GM19468 (cell line): Measurements from ENCODE around the gene SWAP70.
"Not testable (repeated sequence)": the region's sequence is repeated elsewhere in the genome, so short reads cannot be mapped to it uniquely, and the experiment has no call there.

Experiments used
- ATAC-seq: cut with Tn5 transposase; IDR thresholded peaks from one replicate; pipeline ENCODE4 v1.9.1; 2021; ENCODE audit warnings: mild to moderate bottlenecking, moderate library complexity, moderate number of reproducible peaks; ENCODE audit not compliant: unreplicated experiment; ENCODE audit errors: extremely low read depth

Gene SWAP70

DNA sequence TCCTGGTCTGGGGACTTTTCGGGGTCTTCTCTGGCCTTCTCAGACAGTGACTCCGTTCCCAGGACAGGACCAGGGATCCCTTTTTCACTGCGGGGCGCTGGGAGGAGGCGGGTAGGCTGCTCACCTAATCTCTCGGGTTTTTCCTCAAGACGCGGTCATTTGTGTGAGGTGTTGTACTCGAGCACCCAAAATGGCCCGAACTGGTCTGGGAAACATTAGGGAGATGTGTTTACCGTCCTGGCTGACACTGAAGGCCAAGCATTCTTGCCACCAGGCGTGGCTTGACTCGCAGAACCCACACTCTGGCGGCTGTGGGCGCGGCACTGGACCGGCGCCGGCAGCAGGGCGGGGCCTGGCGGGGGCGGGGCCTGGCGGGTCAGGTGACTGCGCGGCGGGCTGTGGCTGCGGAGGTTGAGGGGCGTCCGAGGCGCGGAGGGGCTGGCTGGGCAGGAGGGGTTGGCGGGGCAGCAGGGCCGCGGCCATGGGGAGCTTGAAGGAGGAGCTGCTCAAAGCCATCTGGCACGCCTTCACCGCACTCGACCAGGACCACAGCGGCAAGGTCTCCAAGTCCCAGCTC lies at the start of gene SWAP70:
TSS of gene SWAP70 (plus strand) at position 379 of the 577 bp plus-strand sequence. CDS start at position 482, 103 bp downstream.
- peak; percentile 73 for ATAC-seq

DNA sequence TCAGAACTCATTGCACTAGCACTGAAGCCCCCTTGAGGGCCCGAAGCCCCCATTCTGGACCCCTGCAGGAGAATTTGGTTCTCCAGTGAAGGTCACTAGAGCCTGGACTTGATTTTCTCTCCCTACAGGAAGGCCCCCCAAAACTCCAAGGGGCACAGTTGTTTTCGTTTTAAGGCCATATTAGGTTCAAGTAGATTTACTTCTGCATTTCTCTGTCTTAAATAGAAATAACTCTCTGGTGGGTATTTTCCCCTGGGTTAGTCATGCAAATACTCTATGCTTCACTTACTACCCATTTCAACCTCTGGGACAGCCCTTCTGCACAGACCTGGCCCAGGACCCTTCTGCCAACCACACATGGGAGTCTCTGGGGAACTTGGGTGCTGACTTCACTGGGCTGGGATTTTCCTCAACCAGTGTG lies 48.8 kb upstream of the SWAP70 start:
- ATAC-seq = peak; percentile 22

DNA sequence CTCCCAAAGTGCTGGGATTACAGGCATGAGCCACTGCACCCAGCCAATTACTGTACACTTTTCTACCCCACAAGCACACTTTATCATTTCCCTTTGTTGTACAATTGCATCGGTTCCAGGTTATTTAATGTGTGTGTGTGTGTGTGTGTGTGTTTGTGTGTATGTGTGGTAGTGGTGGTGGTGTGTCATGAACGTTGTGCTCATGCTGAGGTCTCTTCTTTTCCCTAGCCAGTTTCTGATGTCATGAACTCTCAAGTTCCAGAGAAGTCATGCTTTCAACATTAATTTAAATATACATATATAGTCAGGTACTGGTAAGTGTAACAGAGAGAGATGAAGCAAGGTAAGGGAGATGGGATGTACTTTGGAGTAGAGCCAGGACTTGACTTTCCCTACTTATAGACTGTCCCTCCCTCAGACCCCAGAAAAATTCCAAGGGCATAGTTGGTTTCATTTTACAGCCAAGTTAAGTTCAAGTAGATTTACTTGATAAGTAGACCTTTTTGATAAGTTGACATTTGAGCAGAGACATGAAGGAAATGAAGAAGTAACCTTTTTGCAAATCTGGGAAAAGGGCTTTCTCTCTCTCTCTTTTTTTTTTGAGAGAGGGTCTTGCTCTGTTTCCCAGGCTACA lies 47.7 kb upstream of the SWAP70 start:
- no peak for ATAC-seq

DNA sequence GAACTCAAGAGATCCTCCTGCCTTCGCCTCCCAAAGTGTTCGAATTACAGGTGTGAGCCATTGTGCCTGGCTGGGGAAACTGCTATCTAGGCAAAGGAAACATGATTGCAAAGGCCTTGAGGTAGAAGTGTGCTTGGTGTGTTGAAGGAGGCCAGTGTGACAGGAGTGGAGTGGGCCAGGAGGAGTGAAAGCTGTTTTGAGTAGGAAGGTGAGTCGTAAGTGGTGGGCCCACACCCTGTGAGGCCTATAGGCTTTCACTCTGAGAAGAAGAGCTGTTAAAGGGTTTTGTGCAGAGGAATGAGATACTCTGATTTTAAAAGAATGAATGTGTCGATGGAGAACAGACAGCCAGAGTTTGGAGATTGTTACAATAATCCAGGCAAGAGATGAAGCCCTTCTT lies 47.0 kb upstream of the SWAP70 start:
- no peak for ATAC-seq

DNA sequence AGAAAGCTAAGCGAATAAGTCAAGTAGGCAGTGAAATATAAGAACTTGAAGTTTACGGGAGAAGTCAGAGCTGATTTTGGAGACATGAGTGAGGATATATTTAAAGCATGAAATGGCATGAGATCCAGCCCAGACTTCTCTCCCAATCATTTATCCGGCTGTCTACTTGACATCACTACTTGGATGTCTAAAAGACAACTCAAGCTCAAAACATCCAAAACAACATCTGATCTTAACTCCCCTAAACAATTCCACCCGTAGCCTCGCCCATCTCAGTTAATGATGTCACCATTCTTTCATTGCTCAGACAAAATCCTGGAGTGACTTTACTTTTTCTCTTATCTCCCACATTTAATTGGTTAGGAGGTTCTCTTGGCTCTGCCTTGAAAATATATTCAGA lies 45.9 kb upstream of the SWAP70 start:
- no peak for ATAC-seq

DNA sequence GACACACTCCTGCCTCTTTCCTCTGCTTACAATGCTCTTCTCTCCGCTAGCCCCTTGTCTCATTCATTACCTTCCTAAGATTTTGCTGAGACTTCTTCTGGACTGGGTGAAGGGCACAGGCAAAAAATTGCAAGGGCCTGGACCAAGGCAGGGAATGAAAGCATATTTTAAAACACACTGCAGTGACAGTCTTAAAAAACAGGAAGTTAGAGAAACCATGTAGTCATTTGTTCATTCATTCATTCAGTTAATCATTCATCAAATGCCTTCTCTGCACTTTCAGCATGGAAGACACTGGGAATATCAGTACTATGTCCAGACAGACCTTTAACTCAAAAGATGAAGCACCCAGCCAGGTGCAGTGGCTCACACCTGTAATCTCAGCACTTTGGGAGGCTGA lies 44.9 kb upstream of the SWAP70 start:
- ATAC-seq = no peak

DNA sequence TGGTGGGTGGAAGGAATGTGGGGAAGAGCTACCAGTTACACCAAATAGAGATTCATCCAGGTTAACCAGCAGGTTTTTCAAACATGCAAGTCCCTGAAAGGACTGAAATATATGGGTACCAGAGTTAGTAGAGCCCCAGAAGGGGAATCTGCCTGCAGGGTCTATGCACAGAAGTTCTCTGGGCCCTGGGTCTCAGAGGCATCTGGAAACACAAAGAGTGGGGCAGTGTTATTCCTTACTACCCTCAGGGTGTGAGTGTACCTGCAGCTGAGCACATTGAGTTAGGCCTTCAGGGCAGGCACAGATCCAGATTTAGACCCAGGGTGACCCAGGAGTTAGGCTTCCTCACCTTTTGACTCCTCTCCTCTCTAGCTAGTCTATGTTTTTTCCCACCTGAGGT lies 43.9 kb upstream of the SWAP70 start:
- ATAC-seq = no peak

DNA sequence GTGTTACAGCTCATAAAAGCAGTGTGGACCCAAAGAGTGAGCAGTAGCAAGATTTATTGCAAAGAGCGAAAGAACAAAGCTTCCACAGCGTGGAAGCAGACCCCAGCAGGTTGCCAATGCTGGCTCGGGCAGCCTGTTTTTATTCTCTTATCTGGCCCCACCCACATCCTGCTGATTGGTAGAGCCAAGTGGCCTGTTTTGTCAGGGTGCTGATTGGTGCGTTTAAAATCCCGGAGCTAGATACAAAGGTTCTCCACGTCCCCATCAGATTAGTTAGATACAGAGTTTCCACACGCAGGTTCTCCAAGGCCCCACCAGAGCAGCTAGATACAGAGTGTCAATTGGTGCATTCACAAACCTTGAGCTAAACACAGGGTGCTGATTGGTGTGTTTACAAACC lies 41.5 kb upstream of the SWAP70 start:
- ATAC-seq = not testable (repeated sequence)

DNA sequence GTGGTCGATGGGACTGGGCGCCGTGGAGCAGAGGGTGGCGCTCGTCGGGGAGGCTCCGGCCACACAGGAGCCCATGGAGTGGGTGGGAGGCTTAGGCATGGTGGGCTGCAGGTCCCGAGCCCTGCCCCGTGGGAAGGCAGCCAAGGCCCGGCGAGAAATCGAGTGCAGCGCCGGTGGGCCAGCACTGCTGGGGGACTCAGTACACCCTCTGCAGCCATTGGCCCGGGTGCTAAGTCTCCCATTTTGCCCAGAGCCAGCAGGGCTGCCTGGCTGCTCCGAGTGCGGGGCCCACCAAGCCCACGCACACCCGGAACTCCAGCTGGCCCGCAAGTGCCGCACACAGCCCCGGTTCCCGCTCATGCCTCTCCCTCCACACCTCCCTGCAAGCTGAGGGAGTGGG lies 40.8 kb upstream of the SWAP70 start:
- not testable (repeated sequence) for ATAC-seq

DNA sequence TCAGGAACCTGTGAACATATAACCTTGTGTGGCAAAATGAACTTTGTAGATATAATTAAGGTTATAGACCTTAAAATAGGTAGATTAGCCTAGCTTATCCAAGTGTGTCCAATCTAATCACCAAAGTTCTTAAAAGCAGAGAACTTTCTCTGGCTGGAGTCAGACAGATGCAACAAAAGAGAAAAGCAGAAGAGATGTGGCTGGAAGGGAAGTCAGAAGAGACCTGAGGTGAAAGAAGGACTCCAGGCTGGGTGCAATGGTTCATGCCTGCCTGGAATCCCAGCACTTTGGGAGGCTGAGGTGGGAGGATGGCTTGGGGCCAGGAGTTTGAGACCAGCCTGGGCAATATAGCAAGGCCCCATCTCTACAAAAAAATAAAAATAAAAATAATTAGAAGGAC lies 39.4 kb upstream of the SWAP70 start:
- ATAC-seq = no peak

DNA sequence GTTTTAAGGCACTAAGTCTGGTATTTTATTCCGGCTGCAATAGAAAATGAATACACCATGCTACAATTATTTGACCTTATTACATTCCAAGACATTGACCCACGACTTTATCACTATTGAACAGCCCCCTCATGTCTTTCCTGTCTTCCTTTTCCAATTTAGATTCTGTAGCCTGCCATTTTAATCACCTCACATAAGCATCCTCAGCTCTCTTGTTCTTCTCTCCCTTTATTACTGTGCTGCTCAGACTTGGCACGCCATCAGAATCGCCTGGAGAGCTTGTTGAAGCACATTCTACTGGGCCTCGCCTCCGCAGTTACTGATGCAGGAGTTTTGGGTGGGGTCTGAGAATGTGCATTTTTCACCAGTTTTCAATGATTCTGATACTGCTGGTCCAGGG lies 38.7 kb upstream of the SWAP70 start:
- no peak for ATAC-seq

DNA sequence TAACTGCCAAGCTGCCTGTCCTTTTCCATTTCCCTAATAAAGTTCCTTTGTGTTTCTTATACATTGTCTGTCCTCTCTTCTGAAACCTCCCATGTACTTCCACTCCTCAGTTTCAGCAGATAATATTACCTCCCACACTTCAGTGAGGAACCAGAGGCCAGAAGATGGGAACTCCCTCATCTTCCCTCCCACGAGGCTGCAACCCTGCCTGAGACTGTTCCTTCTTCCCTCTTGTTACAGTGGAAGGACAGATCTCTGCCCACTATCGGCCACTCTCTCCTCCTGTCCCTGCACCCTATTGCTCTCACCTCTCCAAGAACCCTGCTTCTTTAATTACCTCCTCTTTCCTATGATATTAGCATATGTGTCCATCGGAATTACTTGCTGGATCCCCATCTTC lies 38.1 kb upstream of the SWAP70 start:
- no peak for ATAC-seq

DNA sequence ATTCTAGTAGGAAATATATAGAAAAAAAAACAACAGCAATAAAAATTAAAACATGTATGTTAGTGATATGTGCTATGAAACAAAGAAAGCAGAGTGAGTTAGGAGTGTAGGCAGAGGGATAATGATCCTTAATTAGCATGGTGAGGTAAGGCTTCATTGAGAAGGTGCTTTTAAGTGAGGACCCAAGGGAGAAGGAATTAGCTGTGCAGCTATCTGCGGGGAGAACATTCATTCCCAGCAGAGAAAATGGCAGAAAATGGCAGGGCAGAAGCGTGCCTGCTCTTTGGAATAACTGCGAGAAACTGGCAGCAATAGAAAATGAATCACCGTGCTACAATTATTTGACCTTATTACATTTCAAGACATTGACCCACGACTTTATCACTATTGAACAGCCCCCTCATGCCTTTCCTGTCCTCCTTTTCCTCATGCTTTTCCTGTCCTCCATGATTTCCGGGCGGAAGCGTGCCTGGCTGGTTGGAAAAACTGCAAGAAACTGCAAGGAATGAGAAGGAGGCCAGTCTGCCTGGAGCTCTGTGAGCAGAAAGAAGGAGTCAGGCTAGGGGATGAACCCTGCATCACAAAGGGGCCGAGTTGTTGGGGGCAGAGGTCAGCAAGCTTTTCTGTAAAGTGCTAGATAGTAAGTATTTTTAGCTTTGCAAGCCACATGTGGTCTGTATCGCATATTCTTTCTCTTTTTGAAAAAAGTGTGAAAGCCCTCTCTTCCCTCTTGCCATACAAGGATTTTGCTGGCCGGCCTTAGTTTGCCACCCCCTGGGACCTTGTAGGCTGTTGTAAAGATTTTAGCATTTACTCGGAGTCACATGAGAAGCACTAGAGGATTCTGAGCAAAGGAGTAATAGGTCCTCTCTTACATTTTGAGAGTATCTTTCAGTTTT lies 37.1 kb upstream of the SWAP70 start:
- ATAC-seq = no peak

DNA sequence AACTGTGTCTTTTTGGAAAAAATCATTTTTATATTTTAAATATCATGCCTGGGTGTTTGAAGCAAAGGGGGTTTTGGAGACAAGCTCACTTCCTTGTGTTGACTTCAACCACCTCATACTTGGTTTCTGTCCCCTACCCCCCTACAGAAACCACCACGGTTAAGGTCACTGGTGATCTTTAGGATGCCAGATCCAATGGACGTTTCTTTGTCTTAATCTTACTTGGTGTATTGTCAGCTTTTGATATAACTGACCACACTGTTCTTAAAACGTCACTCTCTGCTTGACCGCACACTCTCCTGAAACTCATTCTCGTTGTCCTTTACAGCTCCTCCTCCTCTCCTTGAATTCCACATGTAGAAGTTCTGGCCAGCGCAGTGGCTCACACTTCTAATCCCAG lies 34.8 kb upstream of the SWAP70 start:
- ATAC-seq = no peak

DNA sequence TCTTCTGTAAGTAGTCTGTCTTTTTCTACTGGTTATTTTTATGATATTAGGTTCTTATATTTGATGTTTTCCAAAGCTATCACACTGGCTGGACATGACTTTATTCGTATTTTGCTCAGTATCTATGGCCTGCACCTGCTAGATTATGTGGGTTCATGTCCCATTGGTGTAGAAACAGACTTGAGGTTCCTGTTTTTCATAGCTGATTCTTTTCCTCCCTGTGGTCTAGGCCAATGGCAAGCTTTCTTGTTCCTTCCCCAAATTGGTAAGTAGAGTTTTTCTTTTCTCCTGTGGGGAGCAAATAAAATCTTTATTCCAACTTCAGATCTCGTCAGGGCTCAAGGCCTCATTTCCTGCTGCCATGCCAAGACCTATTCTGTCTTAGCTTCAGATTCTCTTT lies 30.2 kb upstream of the SWAP70 start:
- ATAC-seq = no peak

DNA sequence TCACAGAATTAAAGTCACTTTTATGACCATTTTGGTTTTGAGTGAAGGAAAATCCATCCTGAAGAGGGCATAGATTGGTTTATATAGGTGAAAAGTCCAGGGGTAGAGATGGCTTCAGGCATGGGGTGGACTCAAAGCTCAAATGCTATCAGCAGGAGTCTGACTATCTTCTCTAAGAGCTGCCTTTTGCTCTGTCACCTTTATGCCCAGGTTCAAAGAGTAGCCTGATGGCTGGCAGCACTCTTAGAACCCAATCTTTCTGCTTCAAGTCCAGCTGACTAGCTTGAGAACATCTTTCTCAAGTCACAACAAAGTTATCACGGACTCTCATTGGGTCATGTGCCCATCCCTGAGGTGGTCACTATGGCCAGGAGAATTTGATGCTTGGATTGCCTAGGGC lies 27.2 kb upstream of the SWAP70 start:
- ATAC-seq = no peak

DNA sequence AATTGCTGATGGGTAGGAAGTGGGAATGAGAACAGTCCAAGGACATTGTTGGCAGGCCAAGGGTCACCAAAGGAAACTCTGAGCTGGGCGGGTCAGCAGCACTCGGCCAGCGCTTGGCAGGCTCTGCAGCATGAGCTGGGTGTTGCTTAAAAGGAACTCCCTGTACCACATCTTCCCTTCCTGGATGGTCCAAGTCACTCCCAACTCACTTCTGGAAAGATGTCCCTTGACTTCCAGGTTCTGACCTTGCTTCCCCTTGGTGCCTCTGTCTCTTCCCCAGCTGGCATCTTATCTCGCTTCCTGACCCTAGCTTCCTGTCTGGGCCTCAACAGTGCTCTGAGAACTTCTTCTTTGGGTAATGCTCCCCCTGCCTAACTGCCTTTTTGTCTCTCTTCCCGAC lies 24.8 kb upstream of the SWAP70 start:
- ATAC-seq = no peak

DNA sequence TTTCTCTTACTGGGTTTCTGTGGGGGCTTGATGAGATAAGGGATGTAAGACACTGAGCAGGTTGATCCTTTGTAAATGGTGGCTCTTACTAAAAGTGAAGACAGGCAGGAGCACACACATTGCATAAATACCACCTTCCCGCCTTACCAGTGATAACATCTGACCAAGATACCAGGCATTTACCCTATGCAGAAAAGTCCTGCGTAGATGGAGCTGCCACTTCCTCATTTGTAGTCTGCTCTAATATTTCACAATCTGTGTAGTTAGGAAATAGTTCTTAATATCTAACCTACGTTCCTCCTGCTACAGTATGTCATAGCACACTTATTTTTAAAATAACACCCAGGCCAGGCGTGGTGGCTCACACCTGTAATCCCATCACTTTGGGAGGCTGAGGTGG lies 23.9 kb upstream of the SWAP70 start:
- no peak for ATAC-seq

DNA sequence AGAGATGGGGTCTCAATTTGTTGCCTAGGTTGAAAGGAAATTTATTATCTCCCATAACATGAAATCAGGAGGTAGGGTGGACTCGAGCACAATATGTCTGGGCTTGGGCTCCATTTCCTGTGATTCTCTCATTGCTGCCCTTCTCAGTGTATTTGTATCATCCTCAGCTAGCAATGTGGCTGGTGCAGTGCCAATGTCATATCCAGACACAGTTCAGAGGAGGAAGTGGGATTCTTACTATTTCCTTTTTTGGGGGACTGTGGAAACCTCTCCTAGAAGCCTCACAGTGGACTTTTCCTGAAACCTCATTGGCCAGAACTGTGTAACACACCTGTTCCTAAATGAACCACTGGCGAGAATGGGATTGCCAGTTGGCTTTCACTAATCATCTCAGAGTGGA lies 21.0 kb upstream of the SWAP70 start:
- ATAC-seq = no peak

DNA sequence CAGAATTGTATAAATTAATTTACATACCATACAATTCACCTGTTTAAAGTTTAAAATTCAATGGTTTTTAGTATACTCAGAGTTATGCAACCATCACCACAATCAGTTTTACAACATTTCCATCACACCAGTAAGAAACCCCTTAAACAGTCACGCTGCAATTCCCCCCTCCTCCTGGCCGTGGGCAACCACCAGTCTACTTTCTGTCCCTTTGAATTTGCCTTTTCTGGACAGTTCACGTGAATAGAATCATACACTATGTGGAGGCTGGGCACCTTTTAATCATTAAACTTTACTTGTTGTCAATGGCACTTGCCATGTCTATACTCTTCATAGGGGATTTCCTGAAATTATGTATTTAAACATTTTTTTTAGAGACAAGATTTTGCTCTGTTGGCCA lies 20.1 kb upstream of the SWAP70 start:
- ATAC-seq = peak; percentile 69

DNA sequence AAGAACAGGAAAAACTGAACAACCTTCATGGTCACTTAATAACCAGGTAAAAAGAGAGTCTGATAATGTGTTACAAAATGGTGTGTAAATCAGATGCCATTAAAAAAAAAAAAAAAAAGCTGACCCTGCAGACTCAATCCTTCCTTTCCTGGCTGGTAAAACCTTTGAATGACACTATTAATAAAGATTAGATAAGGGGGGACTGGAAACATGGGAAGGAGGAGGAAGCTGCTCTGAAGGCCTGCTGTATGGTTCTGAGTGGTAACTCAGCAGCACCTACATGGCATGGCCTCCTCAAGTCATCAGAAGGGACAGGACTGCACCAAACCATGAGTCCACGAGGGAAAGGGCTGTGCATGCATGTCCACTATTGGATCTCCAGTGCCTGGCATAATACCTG lies 18.0 kb upstream of the SWAP70 start:
- no peak for ATAC-seq
